ENCODE data around the gene RBCK1. TPM values are rescaled to one million over a fixed set of nuclear protein-coding genes. Genes with fewer than 3 reads are reported as not detected.

The RBCK1 gene
- total and polyA plus RNA-seq, 9 of the 15 experiments (the other 6 are each of a cell fraction or from before 2014, with no cell fraction given): 5.9 to 59.3 (median 26.5) TPM

DNA sequence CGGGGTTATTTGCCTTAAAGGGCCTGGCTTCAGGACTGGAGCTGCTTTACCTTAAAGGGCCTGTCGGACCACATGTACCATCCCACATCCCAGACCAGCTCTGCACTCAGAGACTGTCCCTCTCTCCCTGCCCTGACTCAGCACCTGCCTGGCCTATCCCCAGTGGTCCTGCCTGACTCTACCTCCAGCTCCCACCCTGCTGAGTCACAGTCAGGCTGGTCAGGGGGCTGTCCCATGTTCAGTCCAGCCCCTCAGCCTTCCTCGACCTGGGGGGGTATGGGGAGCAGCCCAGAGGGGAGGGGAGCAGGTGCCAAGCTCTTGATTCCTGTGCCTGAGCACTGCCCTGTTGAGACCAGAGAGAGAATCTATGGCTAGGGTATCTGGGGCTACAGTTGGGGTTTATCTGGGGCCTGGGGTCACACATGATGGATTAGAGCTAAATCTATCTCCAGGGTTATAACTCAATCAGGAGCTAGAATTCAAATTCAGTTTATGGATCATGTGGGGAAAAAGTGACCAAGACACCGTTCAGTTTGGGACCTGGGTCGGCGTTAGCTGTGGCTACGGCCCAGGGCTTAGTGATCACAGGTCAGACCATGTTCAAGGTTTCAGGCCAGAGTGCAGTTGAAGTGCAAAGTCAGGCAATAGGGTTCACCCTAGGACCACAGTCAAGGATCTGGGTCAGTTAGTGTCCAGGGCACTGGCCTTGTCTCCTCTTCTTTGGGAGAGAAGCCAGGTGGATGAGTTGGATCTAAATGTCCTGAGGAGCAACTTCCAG lies 36.9 kb upstream of the RBCK1 start (continued):
- TF ChIP-seq SP2 (IDR thresholded peaks at IDR 0.05; ENCODE audit: extremely low read depth, low read depth, low read length, poor library complexity, severe bottlenecking) (no peak), POLR2G (IDR thresholded peaks at IDR 0.05; ENCODE audit: low read depth, low read length) (peak; percentile 60), ZNF263 (CRISPR knock-in tag; IDR thresholded peaks at IDR 0.05; ENCODE audit: borderline replicate concordance) (no peak), HDAC3 (IDR thresholded peaks at IDR 0.05; ENCODE audit: borderline replicate concordance, partially characterized antibody) (no peak), TEAD4 (IDR thresholded peaks at IDR 0.05; ENCODE audit: low read length) (no peak), TEAD4 (CRISPR knock-in tag; IDR thresholded peaks at IDR 0.05; ENCODE audit: borderline replicate concordance) (no peak), ZC3H11A (IDR thresholded peaks at IDR 0.05; ENCODE audit: low read depth, low read length) (no peak), GTF2F1 (IDR thresholded peaks at IDR 0.05; ENCODE audit: low read depth, low read length) (no peak), SIN3A (IDR thresholded peaks at IDR 0.05; ENCODE audit: borderline replicate concordance in 2 of 2, control insufficient read depth in 1 of 2, low read depth in 2 of 2, low read length in 2 of 2) (no peak), ZFP1 (CRISPR knock-in tag; IDR thresholded peaks at IDR 0.05) (no peak), ARID1B (IDR thresholded peaks at IDR 0.05) (peak; percentile 16; the same call in 1 of the 2 replicates), EGR1 (conservative IDR thresholded peaks at IDR 0.05) (no peak), HOXB6 (CRISPR knock-in tag; IDR thresholded peaks at IDR 0.05; ENCODE audit: borderline replicate concordance) (no peak), TAF9B (IDR thresholded peaks at IDR 0.05; ENCODE audit: partially characterized antibody) (no peak), ZNF561 (CRISPR knock-in tag; conservative IDR thresholded peaks at IDR 0.05) (no peak)
- TF ChIP-seq, protein P1, sequence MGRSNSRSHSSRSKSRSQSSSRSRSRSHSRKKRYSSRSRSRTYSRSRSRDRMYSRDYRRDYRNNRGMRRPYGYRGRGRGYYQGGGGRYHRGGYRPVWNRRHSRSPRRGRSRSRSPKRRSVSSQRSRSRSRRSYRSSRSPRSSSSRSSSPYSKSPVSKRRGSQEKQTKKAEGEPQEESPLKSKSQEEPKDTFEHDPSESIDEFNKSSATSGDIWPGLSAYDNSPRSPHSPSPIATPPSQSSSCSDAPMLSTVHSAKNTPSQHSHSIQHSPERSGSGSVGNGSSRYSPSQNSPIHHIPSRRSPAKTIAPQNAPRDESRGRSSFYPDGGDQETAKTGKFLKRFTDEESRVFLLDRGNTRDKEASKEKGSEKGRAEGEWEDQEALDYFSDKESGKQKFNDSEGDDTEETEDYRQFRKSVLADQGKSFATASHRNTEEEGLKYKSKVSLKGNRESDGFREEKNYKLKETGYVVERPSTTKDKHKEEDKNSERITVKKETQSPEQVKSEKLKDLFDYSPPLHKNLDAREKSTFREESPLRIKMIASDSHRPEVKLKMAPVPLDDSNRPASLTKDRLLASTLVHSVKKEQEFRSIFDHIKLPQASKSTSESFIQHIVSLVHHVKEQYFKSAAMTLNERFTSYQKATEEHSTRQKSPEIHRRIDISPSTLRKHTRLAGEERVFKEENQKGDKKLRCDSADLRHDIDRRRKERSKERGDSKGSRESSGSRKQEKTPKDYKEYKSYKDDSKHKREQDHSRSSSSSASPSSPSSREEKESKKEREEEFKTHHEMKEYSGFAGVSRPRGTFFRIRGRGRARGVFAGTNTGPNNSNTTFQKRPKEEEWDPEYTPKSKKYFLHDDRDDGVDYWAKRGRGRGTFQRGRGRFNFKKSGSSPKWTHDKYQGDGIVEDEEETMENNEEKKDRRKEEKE (IDR thresholded peaks at IDR 0.05; ENCODE audit: borderline replicate concordance in 1 of 2, control insufficient read depth in 1 of 2, low read depth in 2 of 2, low read length in 1 of 2): no peak
- TF ChIP-seq, protein P2, sequence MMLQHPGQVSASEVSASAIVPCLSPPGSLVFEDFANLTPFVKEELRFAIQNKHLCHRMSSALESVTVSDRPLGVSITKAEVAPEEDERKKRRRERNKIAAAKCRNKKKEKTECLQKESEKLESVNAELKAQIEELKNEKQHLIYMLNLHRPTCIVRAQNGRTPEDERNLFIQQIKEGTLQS (IDR thresholded peaks at IDR 0.05): peak; percentile 25; the same call in 1 of the 2 replicates
- TF ChIP-seq, protein P2 (CRISPR knock-in tag; conservative IDR thresholded peaks at IDR 0.05): no peak
- TF ChIP-seq, protein P3, sequence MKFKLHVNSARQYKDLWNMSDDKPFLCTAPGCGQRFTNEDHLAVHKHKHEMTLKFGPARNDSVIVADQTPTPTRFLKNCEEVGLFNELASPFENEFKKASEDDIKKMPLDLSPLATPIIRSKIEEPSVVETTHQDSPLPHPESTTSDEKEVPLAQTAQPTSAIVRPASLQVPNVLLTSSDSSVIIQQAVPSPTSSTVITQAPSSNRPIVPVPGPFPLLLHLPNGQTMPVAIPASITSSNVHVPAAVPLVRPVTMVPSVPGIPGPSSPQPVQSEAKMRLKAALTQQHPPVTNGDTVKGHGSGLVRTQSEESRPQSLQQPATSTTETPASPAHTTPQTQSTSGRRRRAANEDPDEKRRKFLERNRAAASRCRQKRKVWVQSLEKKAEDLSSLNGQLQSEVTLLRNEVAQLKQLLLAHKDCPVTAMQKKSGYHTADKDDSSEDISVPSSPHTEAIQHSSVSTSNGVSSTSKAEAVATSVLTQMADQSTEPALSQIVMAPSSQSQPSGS (CRISPR knock-in tag; IDR thresholded peaks at IDR 0.05): no peak
